A673 (cell line): Measurements from ENCODE around the gene PTBP1. TPM values are rescaled to one million over a fixed set of nuclear protein-coding genes. Genes with fewer than 3 reads are reported as not detected.

Experiments used
- BruUV-seq: library from RNA; stranded (reverse); fragments of 400-500 nt; replicated peaks from 2 replicates; lab custom pipeline; 2021; lab: Mats Ljungman, UMichigan
- CTCF ChIA-PET: fragments of 300-600 bp; sonication (Branson Sonifier 250); formaldehyde crosslinking; loops from one replicate; lab custom pipeline; 2022; ENCODE audit warnings: antibody characterized with exemption; lab: Charles Lee
- POLR2A ChIA-PET: fragments of 300-600 bp; sonication (Branson Sonifier 250); formaldehyde crosslinking; loops from one replicate; lab custom pipeline; 2022; ENCODE audit warnings: antibody characterized with exemption; ENCODE audit not compliant: low non-redundant PET; lab: Charles Lee
- DNase-seq: peaks from one replicate; pipeline ENCODE4 v3.0.0-alpha.2; 2015; ENCODE audit warnings: low spot score
- H3K27ac ChIP-seq: fragments of 200-600 bp; sonication (generic); 2 replicates; pipeline ENCODE4 v1.5.1; 2016; ENCODE audit warnings: mixed run types, low read depth, mild to moderate bottlenecking, mixed read lengths, antibody characterized with exemption, low read length; ENCODE audit not compliant: poor library complexity, severe bottlenecking
- H3K27me3 ChIP-seq: fragments of 200-600 bp; sonication (generic); replicated peaks from 2 replicates; pipeline ENCODE4 v1.6.1; 2017; ENCODE audit warnings: mixed run types, low read depth, mild to moderate bottlenecking, mixed read lengths, antibody characterized with exemption, low read length; ENCODE audit not compliant: insufficient read depth, poor library complexity
- H3K36me3 ChIP-seq: fragments of 200-600 bp; sonication (generic); 2 replicates; pipeline ENCODE4 v1.6.1; 2016; ENCODE audit warnings: mixed run types, mild to moderate bottlenecking, mixed read lengths, antibody characterized with exemption, low read length; ENCODE audit not compliant: insufficient read depth, poor library complexity, severe bottlenecking
- H3K4me1 ChIP-seq: fragments of 200-600 bp; sonication (generic); 2 replicates; pipeline ENCODE4 v1.6.1; 2017; ENCODE audit warnings: mixed run types, mild to moderate bottlenecking, mixed read lengths, antibody characterized with exemption, low read length; ENCODE audit not compliant: insufficient read depth, poor library complexity, severe bottlenecking
- H3K4me3 ChIP-seq: fragments of 200-600 bp; sonication (generic); 2 replicates; pipeline ENCODE4 v1.5.1; 2016; ENCODE audit warnings: low read depth, mixed run types, mild to moderate bottlenecking, mixed read lengths, low read length; ENCODE audit not compliant: poor library complexity, severe bottlenecking
- H3K9me3 ChIP-seq: fragments of 200-600 bp; sonication (generic); 2 replicates; pipeline ENCODE4 v1.6.1; 2016; ENCODE audit warnings: mixed run types, low read depth, mild to moderate bottlenecking, mixed read lengths, antibody characterized with exemption, low read length; ENCODE audit not compliant: poor library complexity, severe bottlenecking
- CTCF ChIP-seq: fragments of 300-800, 200-600 bp; sonication (generic); conservative IDR thresholded peaks from 2 replicates; pipeline ENCODE4 v1.5.1; 2017; ENCODE audit warnings: low read depth, mild to moderate bottlenecking, antibody characterized with exemption, low read length, moderate library complexity, mixed read lengths
- EZH2 ChIP-seq: fragments of 200-600 bp; sonication (generic); IDR thresholded peaks from 2 replicates; pipeline ENCODE4 v1.6.1; 2017; ENCODE audit warnings: borderline replicate concordance, low read depth, mild to moderate bottlenecking, mixed read lengths, antibody characterized with exemption, low read length; ENCODE audit not compliant: poor library complexity, severe bottlenecking
- intact Hi-C: fragments of 100-400 bp; cut with micrococcal nuclease; formaldehyde crosslinking; loops from one replicate; pipeline ENCODE4 v1.10.0; 2022; ENCODE audit not compliant: unreplicated experiment
- total RNA-seq: library from RNA; stranded (reverse); gene quantifications from 2 replicates; pipeline ENCODE4 v1.2.3, GENCODE V29; 2021

Gene PTBP1
- total RNA-seq, 1 experiment from 2014 or later: 800 TPM

- TF ChIP-seq EZH2: no peak
- TF ChIP-seq CTCF: no peak
- DNase-seq: peak; percentile 91
- H3K27ac ChIP-seq: peak overlapping the region; percentile 29
- intact Hi-C loops: no loop called here
- no TSS peak for BruUV-seq
- peaks cover 86% of the 10 kb centered on the region for H3K36me3 ChIP-seq
- peaks cover 66% of the 10 kb centered on the region for H3K4me1 ChIP-seq
- H3K27me3 ChIP-seq: no peaks in the 10 kb centered on the region
- CTCF ChIA-PET: no interaction called here
- H3K4me3 ChIP-seq: no peak overlapping the region
- H3K9me3 ChIP-seq: no peaks in the 10 kb centered on the region
- POLR2A ChIA-PET: no interaction called here
Measured at GRCh38 chr19:805600-806550, 8.6 kb downstream of the PTBP1 start.

- POLR2A ChIA-PET: interaction anchor here (0.6 kb wide), 1 partner anchor 9 kb away, joined by 4 read pairs; no protein-coding TSS in a partner anchor
- Histone ChIP-seq H3K27ac (peak overlapping the region; percentile 29), H3K36me3 (peaks cover 87% of the 10 kb centered on the region), H3K27me3 (no peaks in the 10 kb centered on the region), H3K4me1 (peaks cover 65% of the 10 kb centered on the region), H3K9me3 (no peaks in the 10 kb centered on the region), H3K4me3 (no peak overlapping the region)
- CTCF ChIA-PET: no interaction called here
- intact Hi-C loops: no loop called here
- no peak for TF ChIP-seq EZH2
- no peak for TF ChIP-seq CTCF
- BruUV-seq: no TSS peak
- peak; percentile 58 for DNase-seq
Measured at GRCh38 chr19:806815-807421, 9.7 kb downstream of the PTBP1 start.

GRCh38 chr19:807627-808422, 10.6 kb downstream of the PTBP1 start:
- Histone ChIP-seq H3K27ac (no peak overlapping the region), H3K4me1 (peaks cover 56% of the 10 kb centered on the region), H3K4me3 (no peak overlapping the region), H3K27me3 (no peaks in the 10 kb centered on the region), H3K36me3 (peaks cover 91% of the 10 kb centered on the region), H3K9me3 (no peaks in the 10 kb centered on the region)
- BruUV-seq: no TSS peak
- DNase-seq: no peak
- ChIA-PET CTCF (no interaction called here), POLR2A (interaction anchor here (0.6 to 0.7 kb wide), 2 partner anchors 10 to 15 kb away, joined by 3 to 4 read pairs; no protein-coding TSS in a partner anchor)
- intact Hi-C loops: no loop called here
- no peak for TF ChIP-seq CTCF
- no peak for TF ChIP-seq EZH2
